Activated CD8-positive, alpha-beta memory T cell treated with anti-CD3 and anti-CD28 coated beads for 24 hours (primary cell): ENCODE data around the gene EFEMP2.
"Not testable (repeated sequence)": the region's sequence is repeated elsewhere in the genome, so short reads cannot be mapped to it uniquely, and the experiment has no call there.

ENCODE experiments used
- DNase-seq: peaks from one replicate; pipeline ENCODE4 v3.0.0-alpha.2; 2020

Gene EFEMP2

GRCh38 chr11:65853246-65853979 is 19.2 kb downstream of the EFEMP2 start:
- DNase-seq = no peak

- no peak for DNase-seq
Measured at GRCh38 chr11:65852508-65853245, 19.9 kb downstream of the EFEMP2 start.

GRCh38 chr11:65851811-65852507 is 20.6 kb downstream of the EFEMP2 start:
- DNase-seq = no peak

GRCh38 chr11:65851083-65851579 is 21.5 kb downstream of the EFEMP2 start:
- no peak for DNase-seq

GRCh38 chr11:65850217-65851082 is 22.1 kb downstream of the EFEMP2 start:
- DNase-seq = no peak

GRCh38 chr11:65849771-65850216 is 22.8 kb downstream of the EFEMP2 start:
- DNase-seq = no peak

GRCh38 chr11:65849366-65849765 is 23.2 kb downstream of the EFEMP2 start:
- no peak for DNase-seq

GRCh38 chr11:65848693-65849092 is 23.9 kb downstream of the EFEMP2 start:
- not testable (repeated sequence) for DNase-seq

GRCh38 chr11:65847746-65848145 is 24.9 kb downstream of the EFEMP2 start:
- DNase-seq = no peak

- DNase-seq = no peak
Measured at GRCh38 chr11:65844231-65844872, 28.2 kb downstream of the EFEMP2 start.

- no peak for DNase-seq
Measured at GRCh38 chr11:65843811-65844210, 28.8 kb downstream of the EFEMP2 start.

DNA sequence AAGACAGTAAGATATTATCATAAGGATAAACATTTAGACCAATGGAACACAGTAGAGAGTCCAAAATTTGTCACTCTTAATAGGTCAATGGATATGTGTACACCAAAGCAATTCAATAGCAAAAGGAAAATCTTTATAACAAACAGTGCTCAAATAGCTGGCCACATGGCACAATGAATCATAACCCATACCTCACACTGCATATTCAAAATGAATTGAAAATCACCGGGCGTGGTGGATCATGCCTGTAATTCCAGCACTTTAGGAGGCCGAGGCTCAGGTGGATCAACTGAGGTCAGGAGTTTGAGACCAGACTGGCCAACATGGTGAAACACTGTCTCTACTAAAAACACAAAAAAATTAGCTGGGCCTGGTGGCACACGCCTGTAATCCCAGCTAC is 30.5 kb downstream of the EFEMP2 start:
- no peak for DNase-seq

GRCh38 chr11:65834202-65834601 is 38.4 kb downstream of the EFEMP2 start:
- DNase-seq = no peak

- DNase-seq = peak; percentile 99
Measured at GRCh38 chr11:65833297-65834030, 39.1 kb downstream of the EFEMP2 start, which contains the start of gene SNX32. SNX32 (plus strand) TSS chr11:65833963; CDS start chr11:65834066, 103 bp downstream.

- DNase-seq = not testable (repeated sequence)
Measured at GRCh38 chr11:65832231-65832630, 40.4 kb downstream of the EFEMP2 start.

DNA sequence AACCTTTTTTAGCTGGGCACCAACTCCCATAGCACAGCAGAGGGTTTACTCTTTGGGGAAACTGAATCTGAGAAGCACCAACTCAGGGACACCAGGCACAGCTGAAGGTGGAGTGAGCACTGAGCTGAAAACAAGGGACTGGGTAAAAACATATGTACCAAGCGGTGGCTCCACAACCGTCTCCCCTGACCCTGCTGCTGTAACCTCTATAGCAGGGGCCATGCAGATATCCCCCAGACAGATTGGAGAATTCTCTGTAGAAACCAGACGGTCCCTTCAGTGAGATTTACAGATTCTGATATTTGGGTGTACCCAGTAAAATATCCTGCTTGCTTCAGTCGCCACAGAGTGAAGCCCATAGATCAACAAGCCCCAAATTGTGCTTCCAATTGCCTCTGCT is 43.1 kb downstream of the EFEMP2 start:
- DNase-seq = no peak

DNA sequence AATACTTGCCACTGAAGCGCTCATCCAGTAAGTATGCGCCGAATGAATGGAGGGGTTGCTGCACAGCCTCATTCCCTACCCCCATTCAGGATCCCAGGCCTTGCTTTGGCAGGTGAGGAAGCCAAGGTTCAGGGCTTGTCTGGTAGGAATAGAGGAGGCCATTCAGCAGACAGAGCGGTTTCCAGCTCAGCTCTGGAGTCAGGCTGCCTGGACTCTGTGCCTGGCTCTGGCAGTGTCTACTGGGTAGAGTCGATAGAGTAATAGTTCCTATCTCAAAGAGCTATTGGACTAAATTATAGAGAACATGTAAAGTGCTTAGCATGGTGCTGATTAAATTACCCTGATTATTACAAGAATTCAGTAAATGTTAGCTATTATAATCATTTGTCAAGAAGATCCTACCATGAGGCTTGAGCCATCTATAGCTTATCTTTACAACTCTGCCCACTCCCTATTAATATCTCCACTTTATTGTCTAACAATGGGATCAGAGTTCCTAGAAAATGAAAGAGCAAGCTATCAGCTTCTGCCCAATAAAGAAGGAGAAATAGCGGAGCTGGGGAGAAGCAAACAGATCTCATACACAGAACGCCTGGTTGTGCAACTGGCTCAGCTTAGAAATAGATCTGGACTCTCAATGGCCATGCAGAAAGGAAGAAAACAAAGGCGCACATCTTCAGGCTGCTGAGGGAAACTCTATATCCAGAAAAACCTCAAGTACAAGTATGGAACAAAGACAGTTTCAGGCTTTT is 45.4 kb downstream of the EFEMP2 start:
- no peak for DNase-seq

- DNase-seq = no peak
Measured at GRCh38 chr11:65822776-65823528, 49.6 kb downstream of the EFEMP2 start.

DNA sequence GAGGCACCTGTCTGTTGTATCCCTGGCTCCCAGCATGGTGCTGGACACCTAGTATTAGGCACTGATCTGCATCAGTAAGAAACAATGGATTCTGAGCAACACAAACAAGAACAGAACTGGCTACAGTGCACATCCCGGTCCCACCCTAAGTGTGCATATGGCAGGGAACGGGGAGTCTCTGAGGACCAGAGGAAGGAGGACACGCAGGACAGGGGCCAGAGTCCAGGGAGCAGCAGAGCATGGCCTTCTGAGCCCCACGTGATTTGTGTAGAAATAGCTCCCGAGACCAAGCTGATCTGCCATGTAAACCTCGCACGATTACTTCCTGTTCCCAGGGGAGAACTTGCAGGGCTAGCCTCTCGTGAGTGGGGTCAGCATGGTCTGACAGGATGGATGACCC is 51.5 kb downstream of the EFEMP2 start:
- DNase-seq = no peak
